GM18505 (cell line): ENCODE results near the gene TOMM40L.
"Not testable (repeated sequence)": the region's sequence is repeated elsewhere in the genome, so short reads cannot be mapped to it uniquely, and the experiment has no call there.

Source experiments
- ATAC-seq: cut with Tn5 transposase; IDR thresholded peaks from one replicate; pipeline ENCODE4 v1.9.1; 2021; ENCODE audit not compliant: unreplicated experiment
- POLR2A ChIP-seq: IDR thresholded peaks from 4 replicates; pipeline ENCODE4 v1.6.1; 2011; ENCODE audit warnings: borderline replicate concordance; ENCODE audit not compliant: insufficient read depth, insufficient read length; ENCODE audit errors: extremely low read depth

TOMM40L gene

DNA sequence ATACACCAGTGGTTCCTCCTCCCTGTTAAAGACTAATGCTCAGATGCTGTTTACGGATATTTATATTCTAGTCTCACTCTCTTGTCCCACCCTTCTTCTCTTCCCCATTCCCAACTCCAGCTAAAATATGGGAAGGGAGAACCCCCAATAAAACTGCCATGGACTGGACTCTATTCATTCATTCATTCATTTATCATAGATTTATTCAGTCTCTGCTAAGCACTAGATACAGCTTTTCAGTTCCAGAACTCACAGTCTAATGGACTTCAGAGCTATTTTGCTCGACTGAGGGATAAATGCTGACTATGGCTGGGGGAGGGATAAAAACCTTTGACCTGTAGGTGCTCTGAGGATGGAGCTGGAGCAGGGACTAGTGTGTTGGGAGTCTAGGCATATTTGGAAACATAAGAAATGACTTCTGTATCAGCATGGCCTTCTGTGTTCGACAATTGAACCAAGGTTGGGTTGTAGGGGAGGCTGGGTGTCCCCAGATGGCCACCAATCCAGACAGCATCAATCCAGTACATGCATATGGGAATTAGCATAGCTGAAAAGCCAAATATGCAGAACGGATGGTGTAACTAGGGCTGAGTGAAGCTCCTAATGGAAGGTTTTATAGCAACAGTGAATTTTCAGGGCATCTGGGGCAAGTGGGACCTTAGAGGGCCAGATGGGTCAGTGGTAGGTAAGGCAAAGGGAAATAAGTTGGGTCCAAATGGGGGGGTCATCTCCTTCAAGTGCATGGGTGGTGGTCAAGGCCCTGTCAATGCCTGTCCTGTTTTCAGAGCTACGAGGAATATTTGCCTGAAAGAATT, 6.6 kb upstream of the TOMM40L start:
- no peak for TF ChIP-seq POLR2A
- no peak for ATAC-seq

- ATAC-seq, result no peak
- no peak for TF ChIP-seq POLR2A
Measured at GRCh38 chr1:161220002-161220401, 5.9 kb upstream of the TOMM40L start.

DNA sequence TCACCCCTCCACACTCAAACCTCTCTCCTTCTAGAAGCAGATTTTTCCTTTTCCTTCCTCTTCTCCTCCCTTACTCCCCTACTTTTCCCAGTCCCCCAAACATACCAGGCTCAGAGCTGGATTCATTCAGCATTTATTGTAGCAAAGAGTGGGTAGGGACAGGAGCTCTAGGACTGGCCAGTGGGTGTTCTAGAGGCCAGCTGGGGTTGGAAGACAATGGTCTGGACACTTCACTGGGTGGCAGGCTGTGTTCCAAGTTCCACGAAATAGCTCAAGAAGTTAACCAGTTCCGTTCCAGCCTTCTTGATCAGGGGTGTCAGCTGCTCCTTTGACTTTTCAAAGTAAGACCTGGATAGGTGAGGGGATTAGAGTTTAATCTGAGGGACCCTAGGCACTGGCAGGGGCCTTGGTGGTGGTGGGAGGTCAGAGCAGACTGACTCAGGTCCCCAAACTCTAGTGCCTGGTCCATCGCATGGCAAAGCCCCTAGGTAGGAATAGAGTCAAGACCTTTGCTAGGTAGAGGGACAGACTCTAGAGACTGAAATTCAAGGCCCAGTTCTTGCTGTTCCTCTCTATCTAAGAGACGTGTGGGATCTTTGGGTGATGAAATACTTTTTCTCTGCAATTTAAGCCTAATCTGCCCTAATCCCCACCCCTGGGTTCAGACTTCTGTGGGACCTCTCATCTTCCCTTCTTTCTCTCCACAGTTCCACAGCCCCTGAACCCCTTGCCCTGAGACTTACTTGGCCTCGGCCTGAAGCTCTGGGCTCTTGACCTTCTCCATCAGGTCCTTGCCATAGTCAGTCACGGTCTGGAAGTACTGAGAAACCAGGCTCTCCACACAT, 3.5 kb upstream of the TOMM40L start:
- no peak for TF ChIP-seq POLR2A
- no peak for ATAC-seq

GRCh38 chr1:161223805-161224694, 1.8 kb upstream of the TOMM40L start:
- no peak for ATAC-seq
- no peak for TF ChIP-seq POLR2A

GRCh38 chr1:161224695-161225087, 1.2 kb upstream of the TOMM40L start:
- ATAC-seq, result not testable (repeated sequence)

DNA sequence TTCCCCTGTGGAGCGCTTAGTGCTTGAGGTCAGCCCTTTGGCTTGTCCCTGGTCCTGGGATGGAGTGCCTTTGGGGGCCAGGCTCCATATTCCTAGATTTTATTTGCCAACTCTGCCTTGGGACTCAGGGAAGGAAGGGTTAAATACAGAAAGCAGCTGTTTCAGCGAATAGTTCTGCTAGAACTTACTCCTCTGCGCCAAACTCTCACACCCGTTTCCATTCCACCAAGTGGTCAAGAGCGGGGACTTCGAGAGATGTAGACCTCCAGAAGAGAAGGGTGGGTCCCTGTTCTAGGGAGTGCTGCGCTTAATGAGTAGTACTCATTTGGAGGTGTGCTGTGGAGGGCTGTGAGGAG, 704 bp upstream of the TOMM40L start:
- no peak for ATAC-seq
- no peak for TF ChIP-seq POLR2A

- TF ChIP-seq POLR2A, result no peak
- no peak for ATAC-seq
Measured at GRCh38 chr1:161226320-161226711, 456 bp downstream of the TOMM40L start.

DNA sequence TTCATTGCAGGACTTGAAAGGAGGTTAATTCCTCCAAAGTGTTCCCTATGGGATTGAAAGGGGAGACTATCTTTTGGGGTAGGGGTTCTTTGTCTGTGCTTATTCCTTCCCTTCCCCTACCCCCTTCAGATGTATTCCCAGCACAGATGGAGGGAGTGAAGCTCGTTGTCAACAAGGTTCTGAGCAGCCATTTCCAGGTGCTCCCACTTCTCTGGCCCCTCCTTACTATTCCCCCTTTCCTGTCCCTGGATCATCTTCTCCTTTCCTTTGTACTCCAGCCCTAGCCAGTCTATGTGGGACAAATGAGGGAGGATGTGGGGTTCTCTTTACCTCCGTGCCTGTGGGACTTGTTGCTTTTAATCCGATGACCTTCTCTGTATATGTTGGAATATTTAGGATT, 899 bp downstream of the TOMM40L start:
- ATAC-seq, result no peak
- no peak for TF ChIP-seq POLR2A

DNA sequence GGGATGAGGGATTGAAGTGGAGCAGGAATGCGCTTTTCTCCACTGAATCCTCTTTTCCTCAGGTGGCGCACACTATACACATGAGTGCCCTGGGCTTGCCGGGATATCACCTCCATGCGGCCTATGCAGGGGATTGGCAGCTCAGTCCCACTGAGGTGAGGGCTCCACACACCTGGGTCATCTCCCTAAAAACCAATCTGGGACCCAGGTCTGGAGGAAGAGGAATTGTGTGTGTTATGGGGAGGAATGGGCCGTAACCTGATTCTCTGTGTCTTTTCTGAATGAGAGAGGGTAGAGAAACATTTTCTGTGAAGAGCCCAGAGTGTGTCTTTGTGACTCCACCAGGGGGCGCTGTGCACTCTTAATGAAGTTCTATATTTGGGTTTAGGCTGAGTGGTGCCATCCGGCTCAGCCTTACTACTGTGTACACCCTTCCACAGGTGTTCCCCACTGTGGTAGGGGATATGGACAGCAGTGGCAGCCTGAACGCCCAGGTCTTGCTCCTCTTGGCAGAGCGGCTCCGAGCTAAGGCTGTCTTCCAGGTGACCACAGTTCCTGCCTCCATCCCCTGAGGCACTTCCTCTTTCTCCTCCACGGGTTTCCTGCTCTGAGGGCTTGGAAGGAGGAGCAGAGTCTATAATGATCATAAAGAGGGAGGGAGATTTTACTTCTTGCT, 1.5 kb downstream of the TOMM40L start:
- ATAC-seq, result peak; percentile 34
- no peak for TF ChIP-seq POLR2A

DNA sequence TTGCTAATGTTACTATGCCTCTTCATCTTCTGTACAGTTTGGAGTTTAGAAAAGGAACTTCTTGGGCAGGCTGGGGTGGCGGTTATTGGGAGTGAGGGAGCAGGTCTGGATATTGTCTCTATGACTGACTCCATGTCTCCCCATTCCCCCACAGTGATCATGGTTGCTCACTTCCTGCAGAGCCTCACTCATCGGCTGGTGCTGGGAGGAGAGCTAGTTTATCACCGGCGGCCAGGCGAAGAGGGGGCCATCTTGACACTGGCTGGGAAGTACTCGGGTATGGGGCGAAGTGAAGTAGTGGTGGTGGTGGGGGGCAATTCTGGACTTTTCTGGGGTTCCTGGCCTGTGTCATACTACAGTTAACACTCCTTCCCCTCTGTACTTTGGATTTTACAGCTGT, 2.2 kb downstream of the TOMM40L start:
- no peak for TF ChIP-seq POLR2A
- no peak for ATAC-seq

DNA sequence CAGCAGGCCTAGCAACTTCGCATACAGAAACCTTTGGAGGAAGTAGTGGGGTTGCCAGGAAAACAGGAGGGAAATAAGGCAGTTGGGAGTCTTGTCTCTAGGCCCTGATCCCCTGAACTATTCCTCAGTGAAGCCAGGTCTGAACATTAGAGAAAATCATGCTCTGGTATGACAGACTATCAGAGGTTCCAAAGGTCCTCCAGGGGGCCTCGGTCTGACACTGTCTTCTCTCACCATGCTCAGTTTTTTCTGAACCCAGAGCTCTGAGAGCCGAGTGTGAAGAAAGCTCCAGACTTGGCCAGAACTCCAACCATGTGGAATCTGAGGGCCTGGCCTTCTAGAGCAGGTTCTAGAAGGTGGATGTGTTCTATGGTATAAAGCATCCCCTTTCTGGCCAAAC, 4.0 kb downstream of the TOMM40L start:
- no peak for TF ChIP-seq POLR2A
- ATAC-seq, result no peak

- no peak for TF ChIP-seq POLR2A
- no peak for ATAC-seq
Measured at GRCh38 chr1:161230762-161231161, 4.9 kb downstream of the TOMM40L start.

- ATAC-seq, result no peak
- TF ChIP-seq POLR2A, result no peak
Measured at GRCh38 chr1:161233102-161233501, 7.2 kb downstream of the TOMM40L start.
